Spinal cord (tissue), 10 donors: Measurements from ENCODE around the gene ZNF845. TPM values are rescaled to one million over a fixed set of nuclear protein-coding genes. Genes with fewer than 3 reads are reported as not detected.
"Not testable (repeated sequence)": the region's sequence is repeated elsewhere in the genome, so short reads cannot be mapped to it uniquely, and the experiment has no call there.

ENCODE experiments used
- DNase-seq, 6 donors: peaks; one replicate each; pipeline versions ENCODE4 v3.0.0 to v3.0.0-alpha.2; 2013 to 2015; ENCODE audit warnings: low spot score in 6 of 6, low read depth in 4 of 6
- H3K27ac ChIP-seq: one replicate; pipeline ENCODE4 v1.5.1; 2013; ENCODE audit warnings: low read depth, low read length, control low read depth
- H3K27me3 ChIP-seq: one replicate; pipeline ENCODE4 v1.6.1; 2013; ENCODE audit warnings: low read length; ENCODE audit not compliant: control insufficient read depth, insufficient read depth
- H3K36me3 ChIP-seq: one replicate; pipeline ENCODE4 v1.6.1; 2013; ENCODE audit warnings: low read length; ENCODE audit not compliant: control insufficient read depth, insufficient read depth
- H3K4me1 ChIP-seq: one replicate; pipeline ENCODE4 v1.6.1; 2013; ENCODE audit warnings: low read length; ENCODE audit not compliant: control insufficient read depth, insufficient read depth
- H3K4me3 ChIP-seq: one replicate; pipeline ENCODE4 v1.5.1; 2013; ENCODE audit warnings: low read depth, low read length, control low read depth
- H3K9me3 ChIP-seq: one replicate; pipeline ENCODE4 v1.6.1; 2013; ENCODE audit warnings: low read length; ENCODE audit not compliant: control insufficient read depth, insufficient read depth
- WGBS: methylation state at CpG from one replicate; pipeline ENCODE4 v1.1.5; 2013; ENCODE audit warnings: missing lambda C conversion rate; ENCODE audit not compliant: insufficient coverage; 5-methylcytosine and 5-hydroxymethylcytosine counted together
- polyA plus RNA-seq, 2 donors: library from polyadenylated mRNA; unstranded; fragments of 120-200 nt; gene quantifications; one replicate each; pipeline ENCODE4 v1.2.1, GENCODE V29; 2013; ENCODE audit not compliant: insufficient read length in 2 of 2
- total RNA-seq, 2 donors: library from RNA; depleted of rRNA in 1 of 2; stranded (reverse); fragments of 120-200 nt in 1 of 2; fragments of >200 nt in 1 of 2; gene quantifications; one replicate each; pipeline versions ENCODE4 v1.2.3 to v1.2.4, GENCODE V29; 2013 to 2014
- donor health status: healthy.

The ZNF845 gene
- total and polyA plus RNA-seq, 4 donors, result 4.8 to 11.7 (median 8.7) TPM

- 0% methylated on average over 7 of the region's 9 CpGs for WGBS
- peak overlapping the region; percentile 47 for H3K27ac ChIP-seq
- DNase-seq, result peak in 1 of 6 donors; percentile 7
- H3K4me3 ChIP-seq, result peak overlapping the region; percentile 61
- not testable (repeated sequence) for H3K36me3 ChIP-seq, H3K9me3 ChIP-seq, H3K27me3 ChIP-seq
- peaks cover 19% of the 10 kb centered on the region for H3K4me1 ChIP-seq
Measured at GRCh38 chr19:53395840-53396524, 62.4 kb downstream of the ZNF845 start.

DNA sequence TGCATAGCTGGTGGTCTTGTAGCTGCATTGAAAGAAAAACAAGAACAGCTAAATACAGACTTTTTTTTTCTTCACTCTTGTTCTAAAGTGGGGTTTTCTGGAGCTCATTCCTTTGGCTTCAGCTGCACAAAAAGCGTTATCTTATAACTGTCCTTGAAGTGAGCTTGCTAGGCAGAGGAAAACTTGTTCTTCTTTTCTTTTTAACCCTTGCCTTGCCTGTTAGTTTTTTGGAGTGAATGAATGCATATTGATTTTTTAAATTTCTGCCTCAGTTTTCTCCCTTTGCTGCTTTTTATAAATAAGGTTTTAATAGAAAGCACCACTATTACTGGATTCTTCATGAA is 62.9 kb downstream of the ZNF845 start:
- no CpG with 5 or more reads among the region's 1 CpG for WGBS
- H3K4me3 ChIP-seq, result no peak overlapping the region

DNA sequence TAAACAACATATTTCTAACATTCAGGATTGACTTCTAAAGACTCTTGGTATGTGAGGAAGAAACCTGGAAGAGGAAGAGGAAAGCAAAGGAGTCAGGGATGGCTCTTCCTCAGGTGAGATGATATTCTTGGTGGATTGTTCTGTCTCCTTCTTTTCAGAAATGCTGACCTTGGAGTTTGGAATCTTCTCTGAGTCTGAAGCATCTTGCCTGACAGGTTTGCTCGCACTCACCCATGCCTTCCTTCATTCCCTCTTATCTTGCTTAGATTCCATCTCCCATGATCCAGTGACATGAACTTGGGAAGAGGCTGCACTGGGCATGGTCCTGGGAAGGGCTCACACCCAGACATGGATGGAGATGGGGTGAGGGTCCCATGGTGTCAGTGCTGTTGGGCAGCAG is 64.4 kb downstream of the ZNF845 start:
- H3K27ac ChIP-seq, H3K9me3 ChIP-seq, H3K36me3 ChIP-seq, H3K4me3 ChIP-seq, H3K27me3 ChIP-seq, DNase-seq: not testable (repeated sequence)
- WGBS, result no CpG with 5 or more reads among the region's 1 CpG
- H3K4me1 ChIP-seq, result peaks cover 19% of the 10 kb centered on the region

More for the DNA sequence above, 62.9 kb downstream of the ZNF845 start:
- no peak overlapping the region for H3K27ac ChIP-seq
- peaks cover 19% of the 10 kb centered on the region for H3K4me1 ChIP-seq
- H3K27me3 ChIP-seq, result no peaks in the 10 kb centered on the region
- H3K36me3 ChIP-seq, result no peaks in the 10 kb centered on the region
- no peaks in the 10 kb centered on the region for H3K9me3 ChIP-seq
- DNase-seq, result no peak

Other genes starting within 250 kb of the ZNF845 start
- gene ZNF160, start 230.3 kb upstream of the ZNF845 start, total RNA-seq, result 10 to 100 TPM; 42.0 to 47.4 TPM
- gene ZNF160, start 230.3 kb upstream of the ZNF845 start, polyA plus RNA-seq, result 10 to 100 TPM; 22.4 to 28.6 TPM
- 10 to 100 TPM; 27.3 to 35.0 TPM for gene ZNF415, start 200.8 kb upstream of the ZNF845 start, total RNA-seq
- gene ZNF415, start 200.8 kb upstream of the ZNF845 start, polyA plus RNA-seq, result 10 to 100 TPM; 32.6 to 41.0 TPM
- 10 to 100 TPM; 18.2 to 21.3 TPM for gene ZNF347, start 174.7 kb upstream of the ZNF845 start, total RNA-seq
- gene ZNF347, start 174.7 kb upstream of the ZNF845 start, polyA plus RNA-seq, result 10 to 100 TPM in 1 of 2 donors, 1 to 10 TPM in 1; 9.7 to 16.5 TPM
- gene ZNF665, start 140.4 kb upstream of the ZNF845 start, total RNA-seq, result 1 to 10 TPM; 5.4 to 8.5 TPM
- gene ZNF665, start 140.4 kb upstream of the ZNF845 start, polyA plus RNA-seq, result 1 to 10 TPM; 4.5 to 6.4 TPM
- gene ZNF677, start 78.9 kb upstream of the ZNF845 start, total RNA-seq, result 10 to 100 TPM; 43.0 to 47.9 TPM
- 10 to 100 TPM; 39.2 to 42.6 TPM for gene ZNF677, start 78.9 kb upstream of the ZNF845 start, polyA plus RNA-seq
- under 1 TPM in 1 of 2 donors, not detected in 1; 0.11 TPM for gene VN1R2, start 75.5 kb upstream of the ZNF845 start, total RNA-seq
- gene VN1R2, start 75.5 kb upstream of the ZNF845 start, polyA plus RNA-seq, result under 1 TPM in 1 of 2 donors, not detected in 1; 0.12 TPM
- gene VN1R4, start 66.0 kb upstream of the ZNF845 start, total RNA-seq, result not detected
- not detected for gene VN1R4, start 66.0 kb upstream of the ZNF845 start, polyA plus RNA-seq
- 10 to 100 TPM; 12.2 to 14.8 TPM for gene ZNF525, start 32.0 kb downstream of the ZNF845 start, total RNA-seq
- 1 to 10 TPM; 4.0 to 5.9 TPM for gene ZNF525, start 32.0 kb downstream of the ZNF845 start, polyA plus RNA-seq
- 10 to 100 TPM; 16.3 to 16.4 TPM for gene ZNF765, start 61.4 kb downstream of the ZNF845 start, total RNA-seq
- gene ZNF765, start 61.4 kb downstream of the ZNF845 start, polyA plus RNA-seq, result 10 to 100 TPM; 11.3 to 13.2 TPM
- 10 to 100 TPM in 1 of 2 donors, 1 to 10 TPM in 1; 8.7 to 13.4 TPM for gene ZNF761, start 98.2 kb downstream of the ZNF845 start, total RNA-seq
- gene ZNF761, start 98.2 kb downstream of the ZNF845 start, polyA plus RNA-seq, result 1 to 10 TPM; 9.4 to 9.5 TPM
- 1 to 10 TPM; 5.1 TPM for gene ZNF813, start 134.0 kb downstream of the ZNF845 start, total RNA-seq
- gene ZNF813, start 134.0 kb downstream of the ZNF845 start, polyA plus RNA-seq, result 1 to 10 TPM; 2.4 to 3.1 TPM
- 10 to 100 TPM; 21.7 to 28.0 TPM for gene ZNF331, start 204.4 kb downstream of the ZNF845 start, total RNA-seq
- 10 to 100 TPM; 23.6 to 37.3 TPM for gene ZNF331, start 204.4 kb downstream of the ZNF845 start, polyA plus RNA-seq